Fibroblast of skin of right biceps (primary cell): Measurements from ENCODE around the gene TSKU.
A peak's percentile ranks its signal among the peaks of the same experiment; 100 is the strongest.
"Not testable (repeated sequence)": the region's sequence is repeated elsewhere in the genome, so short reads cannot be mapped to it uniquely, and the experiment has no call there.

Source experiments
- DNase-seq: peaks from one replicate; pipeline ENCODE4 v3.0.0-alpha.2; 2013

Gene TSKU

GRCh38 chr11:76791002-76791770, 8.0 kb downstream of the TSKU start:
- not testable (repeated sequence) for DNase-seq

GRCh38 chr11:76791861-76792260, 8.7 kb downstream of the TSKU start:
- DNase-seq, result peak; percentile 70

- DNase-seq, result no peak
Observed at GRCh38 chr11:76792505-76793264, 9.5 kb downstream of the TSKU start.

GRCh38 chr11:76793391-76794291, 10.5 kb downstream of the TSKU start:
- DNase-seq, result no peak

GRCh38 chr11:76794371-76795289, 11.5 kb downstream of the TSKU start:
- no peak for DNase-seq

GRCh38 chr11:76795290-76795935, 12.3 kb downstream of the TSKU start:
- DNase-seq, result no peak

- DNase-seq, result no peak
Observed at GRCh38 chr11:76795936-76796441, 12.8 kb downstream of the TSKU start.

GRCh38 chr11:76796511-76797198, 13.5 kb downstream of the TSKU start:
- DNase-seq, result no peak

GRCh38 chr11:76797341-76798201, 14.4 kb downstream of the TSKU start:
- DNase-seq, result no peak

GRCh38 chr11:76798202-76798581, 15.0 kb downstream of the TSKU start:
- no peak for DNase-seq

- DNase-seq, result no peak
Observed at GRCh38 chr11:76798671-76799065, 15.5 kb downstream of the TSKU start.

- peak; percentile 67 for DNase-seq
Observed at GRCh38 chr11:76799066-76799804, 16.1 kb downstream of the TSKU start.

GRCh38 chr11:76800466-76801200, 17.5 kb downstream of the TSKU start:
- no peak for DNase-seq

- no peak for DNase-seq
Observed at GRCh38 chr11:76801225-76801624, 18.1 kb downstream of the TSKU start.

GRCh38 chr11:76801736-76802135, 18.6 kb downstream of the TSKU start:
- no peak for DNase-seq

- DNase-seq, result no peak
Observed at GRCh38 chr11:76802151-76802550, 19.0 kb downstream of the TSKU start.

- DNase-seq, result no peak
Observed at GRCh38 chr11:76802621-76803020, 19.5 kb downstream of the TSKU start.

- no peak for DNase-seq
Observed at GRCh38 chr11:76803023-76803422, 19.9 kb downstream of the TSKU start.
